Left ventricle myocardium superior (tissue), 1 donor: ENCODE measurements around the gene ASPSCR1. TPM values are rescaled to one million over a fixed set of nuclear protein-coding genes. Genes with fewer than 3 reads are reported as not detected.

Experiments
- total RNA-seq: library from RNA; stranded (reverse); fragmentation: NEBNext Ultra II Directional; extraction: Animal tissue kit (Norgen Biotek cat#: 25700); gene quantifications from one replicate; pipeline ENCODE4 v1.2.1, GENCODE V29; 2021
- donor health status: DM: no; HTN: yes; CAD: no; lungs with severe emphysema.

Gene ASPSCR1
- total RNA-seq, 1 donor from 2014 or later: 25.4 TPM

Other genes with a start within 250 kb of the ASPSCR1 start
- gene GCGR, start 173.5 kb upstream of the ASPSCR1 start, total RNA-seq: not detected
- 103 TPM for gene MCRIP1, start 144.3 kb upstream of the ASPSCR1 start, total RNA-seq
- 0.67 TPM for gene PPP1R27, start 142.6 kb upstream of the ASPSCR1 start, total RNA-seq
- gene P4HB, start 117.1 kb upstream of the ASPSCR1 start, total RNA-seq: 362 TPM
- gene ARHGDIA, start 106.3 kb upstream of the ASPSCR1 start, total RNA-seq: 114 TPM
- 32.0 TPM for gene ALYREF, start 86.0 kb upstream of the ASPSCR1 start, total RNA-seq
- gene ANAPC11, start 85.9 kb upstream of the ASPSCR1 start, total RNA-seq: 173 TPM
- gene NPB, start 75.4 kb upstream of the ASPSCR1 start, total RNA-seq: 0.69 TPM
- gene PCYT2, start 66.2 kb upstream of the ASPSCR1 start, total RNA-seq: 28.4 TPM
- 6.3 TPM for gene SIRT7, start 59.5 kb upstream of the ASPSCR1 start, total RNA-seq
- gene MAFG, start 49.9 kb upstream of the ASPSCR1 start, total RNA-seq: 27.5 TPM
- 4.0 TPM for gene PYCR1, start 40.3 kb upstream of the ASPSCR1 start, total RNA-seq
- gene MYADML2, start 30.4 kb upstream of the ASPSCR1 start, total RNA-seq: 4.0 TPM
- 0.52 TPM for gene NOTUM, start 16.4 kb upstream of the ASPSCR1 start, total RNA-seq
- gene CENPX, start 45.2 kb downstream of the ASPSCR1 start, total RNA-seq: 27.0 TPM
- 6.3 TPM for gene LRRC45, start 45.7 kb downstream of the ASPSCR1 start, total RNA-seq
- 1.8 TPM for gene RAC3, start 54.0 kb downstream of the ASPSCR1 start, total RNA-seq
- 177 TPM for gene DCXR, start 60.1 kb downstream of the ASPSCR1 start, total RNA-seq
- 21.8 TPM for gene RFNG, start 74.2 kb downstream of the ASPSCR1 start, total RNA-seq
- gene GPS1, start 74.3 kb downstream of the ASPSCR1 start, total RNA-seq: 90.6 TPM
- 67.7 TPM for gene DUS1L, start 88.2 kb downstream of the ASPSCR1 start, total RNA-seq
- gene FASN, start 120.6 kb downstream of the ASPSCR1 start, total RNA-seq: 17.0 TPM
- gene CCDC57, start 235.2 kb downstream of the ASPSCR1 start, total RNA-seq: 8.1 TPM